GM12878 (cell line): ENCODE measurements around the gene TMEM178A. TPM values are rescaled to one million over a fixed set of nuclear protein-coding genes. Genes with fewer than 3 reads are reported as not detected.

ENCODE experiments used
- ATAC-seq: fragments of 200-7000 bp; cut with Tn5 transposase; 3 replicates; pipeline ENCODE4 v1.9.1; 2020; ENCODE audit warnings: mild to moderate bottlenecking, moderate library complexity
- BruUV-seq: library from RNA; stranded (reverse); fragments of 400-500 nt; replicated peaks from 2 replicates; lab custom pipeline; 2021; lab: Mats Ljungman, UMichigan
- CTCF ChIA-PET: fragments of 300-600 bp; sonication (Branson Sonifier 250); formaldehyde crosslinking; extraction: SDS; loops from one replicate; lab custom pipeline; 2021; ENCODE audit warnings: inconsistent platforms; lab: Yijun Ruan, JAX
- POLR2A ChIA-PET: fragments of 350-600 bp; formaldehyde crosslinking; extraction: SDS; loops from one replicate; lab custom pipeline; 2021; ENCODE audit warnings: inconsistent platforms; lab: Charles Lee
- RAD21 ChIA-PET: fragments of 300-600 bp; sonication (Branson Sonifier 250); formaldehyde crosslinking; loops from one replicate; lab custom pipeline; 2023; ENCODE audit warnings: antibody characterized with exemption; ENCODE audit not compliant: unreplicated experiment; lab: Charles Lee
- SMC1A ChIA-PET: fragments of 300-600 bp; sonication (Branson Sonifier 250); formaldehyde crosslinking; loops from one replicate; lab custom pipeline; 2023; ENCODE audit not compliant: unreplicated experiment, uncharacterized antibody; lab: Charles Lee
- DNase-seq: peaks from one replicate; pipeline ENCODE4 v3.0.0-alpha.2; 2011; ENCODE audit warnings: low read depth, low spot score
- FAIRE-seq: peaks from 3 replicates; lab custom pipeline; 2011; peaks lifted over from hg19 to GRCh38; lab: Jason Lieb, UNC
- H2AFZ ChIP-seq: 2 replicates; pipeline ENCODE4 v1.6.0; 2011; ENCODE audit warnings: low read depth, low read length, control low read depth; ENCODE audit not compliant: control insufficient read depth
- H3K27ac ChIP-seq: 2 replicates; pipeline ENCODE4 v1.5.1; 2011; ENCODE audit warnings: control low read depth; ENCODE audit not compliant: control insufficient read depth, insufficient read depth
- H3K27me3 ChIP-seq, 2 experiments: replicated peaks in 1 of 2; 2 replicates each; pipeline versions ENCODE4 v1.6.0 to v1.6.1; 2011; ENCODE audit warnings: low read length in 1 of 2; ENCODE audit not compliant: control insufficient read depth in 2 of 2, insufficient read depth in 2 of 2
- H3K36me3 ChIP-seq, 2 experiments: 2 replicates each; pipeline ENCODE4 v1.5.1; 2011; ENCODE audit warnings: low read length in 1 of 2; ENCODE audit not compliant: control insufficient read depth in 2 of 2, insufficient read depth in 2 of 2
- H3K4me1 ChIP-seq: 2 replicates; pipeline ENCODE4 v1.6.1; 2011; ENCODE audit warnings: mild to moderate bottlenecking, low read length, moderate library complexity, mixed read lengths; ENCODE audit not compliant: control insufficient read depth, insufficient read depth
- H3K4me2 ChIP-seq: 2 replicates; pipeline ENCODE4 v1.6.0; 2011; ENCODE audit warnings: control low read depth; ENCODE audit not compliant: control insufficient read depth, insufficient read depth
- H3K4me3 ChIP-seq: fragments of 200-600 bp; sonication (generic); 2 replicates; pipeline ENCODE4 v1.5.1; 2016
- H3K79me2 ChIP-seq: 2 replicates; pipeline ENCODE4 v1.6.0; 2011; ENCODE audit warnings: low read length; ENCODE audit not compliant: control insufficient read depth, insufficient read depth
- H3K9ac ChIP-seq: 2 replicates; pipeline ENCODE4 v1.8.0; 2011; ENCODE audit warnings: low read length, control low read depth, mixed read lengths; ENCODE audit not compliant: control insufficient read depth, insufficient read depth
- H3K9me3 ChIP-seq: replicated peaks from 3 replicates; pipeline ENCODE4 v1.5.1; 2011; ENCODE audit warnings: mild to moderate bottlenecking, low read length; ENCODE audit not compliant: control insufficient read depth, insufficient read depth
- H4K20me1 ChIP-seq: 2 replicates; pipeline ENCODE4 v1.6.0; 2011; ENCODE audit not compliant: control insufficient read depth, insufficient read depth
- E2F8 ChIP-seq: fragments of 450-650 bp; IDR thresholded peaks from 2 replicates; pipeline ENCODE4 v1.6.1; 2018; ENCODE audit warnings: mild to moderate bottlenecking, low read depth, moderate library complexity; ENCODE audit not compliant: partially characterized antibody
- EP300 ChIP-seq, 2 experiments: fragments of 150-350 bp in 1 of 2; IDR thresholded peaks; 2 replicates each; pipeline ENCODE4 v1.6.1; 2011 to 2012; ENCODE audit warnings: low read depth in 2 of 2, low read length in 2 of 2, borderline replicate concordance in 1 of 2, improper control_type of control experiment in 1 of 2, inconsistent platforms in 1 of 2; ENCODE audit not compliant: control insufficient read depth in 1 of 2
- HDGF ChIP-seq: fragments of 450-650 bp; IDR thresholded peaks from 2 replicates; pipeline ENCODE4 v1.6.1; 2016; ENCODE audit warnings: antibody characterized with exemption
- MYB ChIP-seq: fragments of 150-350 bp; IDR thresholded peaks from 2 replicates; pipeline ENCODE4 v1.6.1; 2014; ENCODE audit warnings: mild to moderate bottlenecking, low read depth, low read length, borderline replicate concordance
- MYC ChIP-seq: IDR thresholded peaks from 2 replicates; pipeline ENCODE4 v1.6.1; 2011; ENCODE audit warnings: mild to moderate bottlenecking, low read length, moderate library complexity, inconsistent platforms; ENCODE audit not compliant: insufficient read depth, insufficient replicate concordance, insufficient read length, severe bottlenecking
- NFYA ChIP-seq: IDR thresholded peaks from 2 replicates; pipeline ENCODE4 v1.6.1; 2011; ENCODE audit warnings: low read depth, mild to moderate bottlenecking, low read length, improper control_type of control experiment, borderline replicate concordance
- RUNX3 ChIP-seq: IDR thresholded peaks from 2 replicates; pipeline ENCODE4 v1.6.1; 2012; ENCODE audit warnings: low read length, inconsistent platforms
- SMAD5 ChIP-seq: IDR thresholded peaks from 2 replicates; pipeline ENCODE4 v1.6.1; 2016; ENCODE audit warnings: antibody characterized with exemption, low read depth
- SREBF2 ChIP-seq: IDR thresholded peaks from 2 replicates; pipeline ENCODE4 v1.6.1; 2012; ENCODE audit warnings: mild to moderate bottlenecking, low read length
- SUPT20H ChIP-seq: IDR thresholded peaks from 2 replicates; pipeline ENCODE4 v1.6.1; 2011; ENCODE audit warnings: low read depth, mild to moderate bottlenecking, low read length, moderate library complexity, borderline replicate concordance; ENCODE audit not compliant: control insufficient read depth
- WGBS: methylation state at CpG from one replicate; pipeline ENCODE4 v1.1.6; 2016; ENCODE audit warnings: low lambda C conversion rate; ENCODE audit not compliant: insufficient replicate concordance, insufficient coverage; ENCODE audit errors: missing lambda C conversion rate; 5-methylcytosine and 5-hydroxymethylcytosine counted together
- in situ Hi-C: fragments of 300-500 bp; cut with MboI; formaldehyde crosslinking; loops from 9 replicates; pipeline ENCODE4 v1.14.3; 2018; ENCODE audit warnings: mixed read lengths
- intact Hi-C: fragments of 100-400 bp; cut with micrococcal nuclease; formaldehyde crosslinking; loops from one replicate; pipeline ENCODE4 v1.14.2; 2022; ENCODE audit not compliant: unreplicated experiment
- polyA plus RNA-seq, 11 experiments: library from polyadenylated mRNA; depleted of rRNA in 4 of 11; unstranded in 6 of 11; stranded (reverse) in 5 of 11; fragments of >200 nt; fragmentation: Nextera tagmentation in 4 of 11; fragmentation: Illumina TruSeq in 1 of 11; extraction: Ambion mirVana in 4 of 11; extraction: Trizol in 1 of 11; gene quantifications; 1 replicate in 1 of 11; 2 replicates in 10 of 11; pipeline versions ENCODE4 v1.2.1 to v1.2.3, GENCODE V29; 2011 to 2016; ENCODE audit warnings: inconsistent platforms in 2 of 11, missing spikeins in 2 of 11, low read depth in 1 of 11
- total RNA-seq, 4 experiments: library from RNA; depleted of rRNA in 3 of 4; stranded (reverse); fragments of >200 nt in 3 of 4; fragmentation: Illumina TruSeq in 1 of 4; extraction: Trizol in 1 of 4; gene quantifications; 2 replicates each; pipeline versions ENCODE4 v1.2.1 to v1.2.3, GENCODE V29; 2013 to 2021
- TF ChIP-seq, protein P1 (sequence below): fragments of 450-650 bp; IDR thresholded peaks from 2 replicates; pipeline ENCODE4 v1.6.1; 2017; ENCODE audit warnings: mild to moderate bottlenecking, low read depth, inconsistent platforms; ENCODE audit not compliant: poor library complexity, severe bottlenecking
- TF ChIP-seq, protein P2 (sequence below): fragments of 450-650 bp; formaldehyde crosslinking; IDR thresholded peaks from 2 replicates; pipeline ENCODE4 v1.5.0; 2022; ENCODE audit warnings: mild to moderate bottlenecking, missing genetic modification characterization

The TMEM178A gene
- total and polyA plus RNA-seq, 10 of the 15 experiments (the other 5 are each of a cell fraction or from before 2014, with no cell fraction given): not detected

GRCh38 chr2:39632876-39633275 is 32.8 kb upstream of the TMEM178A start:
- Histone ChIP-seq H3K27ac (no peak overlapping the region), H3K4me1 (no peaks in the 10 kb centered on the region), H3K36me3 (no peaks in the 10 kb centered on the region), H3K27me3 (no peaks in the 10 kb centered on the region), H3K4me2 (no peak overlapping the region), H3K9me3 (no peaks in the 10 kb centered on the region), H3K9ac (no peak overlapping the region), H3K4me3 (no peak overlapping the region), H4K20me1 (no peaks in the 10 kb centered on the region), H3K79me2 (no peaks in the 10 kb centered on the region), H2AFZ (no peak overlapping the region)
- ATAC-seq (no peak), FAIRE-seq (no peak), DNase-seq (no peak)
- no TSS peak for BruUV-seq
- ChIA-PET RAD21 (no interaction called here), CTCF (no interaction called here), POLR2A (no interaction called here), SMC1A (no interaction called here)
- in situ Hi-C loops: no loop called here
- TF ChIP-seq E2F8 (no peak), MYC (no peak), SUPT20H (no peak), RUNX3 (no peak), HDGF (no peak), EP300 (IDR thresholded peaks at IDR 0.05; ENCODE audit: borderline replicate concordance in 1 of 2, control insufficient read depth in 1 of 2, low read depth in 2 of 2, low read length in 2 of 2) (no peak), SREBF2 (no peak), MYB (no peak), SMAD5 (no peak), NFYA (no peak)
- TF ChIP-seq, protein P1, sequence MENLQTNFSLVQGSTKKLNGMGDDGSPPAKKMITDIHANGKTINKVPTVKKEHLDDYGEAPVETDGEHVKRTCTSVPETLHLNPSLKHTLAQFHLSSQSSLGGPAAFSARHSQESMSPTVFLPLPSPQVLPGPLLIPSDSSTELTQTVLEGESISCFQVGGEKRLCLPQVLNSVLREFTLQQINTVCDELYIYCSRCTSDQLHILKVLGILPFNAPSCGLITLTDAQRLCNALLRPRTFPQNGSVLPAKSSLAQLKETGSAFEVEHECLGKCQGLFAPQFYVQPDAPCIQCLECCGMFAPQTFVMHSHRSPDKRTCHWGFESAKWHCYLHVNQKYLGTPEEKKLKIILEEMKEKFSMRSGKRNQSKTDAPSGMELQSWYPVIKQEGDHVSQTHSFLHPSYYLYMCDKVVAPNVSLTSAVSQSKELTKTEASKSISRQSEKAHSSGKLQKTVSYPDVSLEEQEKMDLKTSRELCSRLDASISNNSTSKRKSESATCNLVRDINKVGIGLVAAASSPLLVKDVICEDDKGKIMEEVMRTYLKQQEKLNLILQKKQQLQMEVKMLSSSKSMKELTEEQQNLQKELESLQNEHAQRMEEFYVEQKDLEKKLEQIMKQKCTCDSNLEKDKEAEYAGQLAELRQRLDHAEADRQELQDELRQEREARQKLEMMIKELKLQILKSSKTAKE: no peak
- TF ChIP-seq, protein P2, sequence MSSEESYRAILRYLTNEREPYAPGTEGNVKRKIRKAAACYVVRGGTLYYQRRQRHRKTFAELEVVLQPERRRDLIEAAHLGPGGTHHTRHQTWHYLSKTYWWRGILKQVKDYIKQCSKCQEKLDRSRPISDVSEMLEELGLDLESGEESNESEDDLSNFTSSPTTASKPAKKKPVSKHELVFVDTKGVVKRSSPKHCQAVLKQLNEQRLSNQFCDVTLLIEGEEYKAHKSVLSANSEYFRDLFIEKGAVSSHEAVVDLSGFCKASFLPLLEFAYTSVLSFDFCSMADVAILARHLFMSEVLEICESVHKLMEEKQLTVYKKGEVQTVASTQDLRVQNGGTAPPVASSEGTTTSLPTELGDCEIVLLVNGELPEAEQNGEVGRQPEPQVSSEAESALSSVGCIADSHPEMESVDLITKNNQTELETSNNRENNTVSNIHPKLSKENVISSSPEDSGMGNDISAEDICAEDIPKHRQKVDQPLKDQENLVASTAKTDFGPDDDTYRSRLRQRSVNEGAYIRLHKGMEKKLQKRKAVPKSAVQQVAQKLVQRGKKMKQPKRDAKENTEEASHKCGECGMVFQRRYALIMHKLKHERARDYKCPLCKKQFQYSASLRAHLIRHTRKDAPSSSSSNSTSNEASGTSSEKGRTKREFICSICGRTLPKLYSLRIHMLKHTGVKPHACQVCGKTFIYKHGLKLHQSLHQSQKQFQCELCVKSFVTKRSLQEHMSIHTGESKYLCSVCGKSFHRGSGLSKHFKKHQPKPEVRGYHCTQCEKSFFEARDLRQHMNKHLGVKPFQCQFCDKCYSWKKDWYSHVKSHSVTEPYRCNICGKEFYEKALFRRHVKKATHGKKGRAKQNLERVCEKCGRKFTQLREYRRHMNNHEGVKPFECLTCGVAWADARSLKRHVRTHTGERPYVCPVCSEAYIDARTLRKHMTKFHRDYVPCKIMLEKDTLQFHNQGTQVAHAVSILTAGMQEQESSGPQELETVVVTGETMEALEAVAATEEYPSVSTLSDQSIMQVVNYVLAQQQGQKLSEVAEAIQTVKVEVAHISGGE: no peak
- 27% methylated on average over 4 of the region's 4 CpGs for WGBS
- intact Hi-C loops: no loop called here
